Measurements from ENCODE around the gene ITGB4. TPM values are rescaled to one million over a fixed set of nuclear protein-coding genes. Genes with fewer than 3 reads are reported as not detected.

Gene ITGB4
- total RNA-seq, 1 donor from 2014 or later, result not detected

GRCh38 chr17:75783069-75783783, 62.0 kb downstream of the ITGB4 start:
- Histone ChIP-seq H3K27me3 (no peaks in the 10 kb centered on the region), H3K79me2 (ENCODE audit: low read depth) (peaks cover 48% of the 10 kb centered on the region), H3K4me1 (peaks cover 26% of the 10 kb centered on the region), H2AFZ (replicated peaks) (peak overlapping the region; percentile 59), H3K36me3 (peaks cover 4% of the 10 kb centered on the region), H3F3A (ENCODE audit: low read depth) (peaks cover 50% of the 10 kb centered on the region), H3K9me3 (ENCODE audit: low read depth) (no peaks in the 10 kb centered on the region), H3K9ac (no peak overlapping the region), H3K4me2 (no peak overlapping the region), H3K27ac (no peak overlapping the region), H4K20me1 (ENCODE audit: low read depth) (peaks cover 13% of the 10 kb centered on the region), H3K4me3 (no peak overlapping the region)
- H3K27ac Mint-ChIP-seq, result peak overlapping the region; percentile 96
- H3K4me1 Mint-ChIP-seq, result peaks cover 41% of the 10 kb centered on the region
- no peak for DNase-seq (ENCODE audit: low spot score)
- no peak for TF ChIP-seq EZH2 (IDR thresholded peaks at IDR 0.05)
- peak; percentile 64 for TF ChIP-seq CTCF (IDR thresholded peaks at IDR 0.05)
- H3K9me3 Mint-ChIP-seq, result peaks cover 2% of the 10 kb centered on the region
- peaks cover 16% of the 10 kb centered on the region for H3K36me3 Mint-ChIP-seq
- H3K4me3 Mint-ChIP-seq, result peak overlapping the region; percentile 91
- H3K27me3 Mint-ChIP-seq (ENCODE audit: insufficient read depth, low read depth), result peaks cover 10% of the 10 kb centered on the region

DNA sequence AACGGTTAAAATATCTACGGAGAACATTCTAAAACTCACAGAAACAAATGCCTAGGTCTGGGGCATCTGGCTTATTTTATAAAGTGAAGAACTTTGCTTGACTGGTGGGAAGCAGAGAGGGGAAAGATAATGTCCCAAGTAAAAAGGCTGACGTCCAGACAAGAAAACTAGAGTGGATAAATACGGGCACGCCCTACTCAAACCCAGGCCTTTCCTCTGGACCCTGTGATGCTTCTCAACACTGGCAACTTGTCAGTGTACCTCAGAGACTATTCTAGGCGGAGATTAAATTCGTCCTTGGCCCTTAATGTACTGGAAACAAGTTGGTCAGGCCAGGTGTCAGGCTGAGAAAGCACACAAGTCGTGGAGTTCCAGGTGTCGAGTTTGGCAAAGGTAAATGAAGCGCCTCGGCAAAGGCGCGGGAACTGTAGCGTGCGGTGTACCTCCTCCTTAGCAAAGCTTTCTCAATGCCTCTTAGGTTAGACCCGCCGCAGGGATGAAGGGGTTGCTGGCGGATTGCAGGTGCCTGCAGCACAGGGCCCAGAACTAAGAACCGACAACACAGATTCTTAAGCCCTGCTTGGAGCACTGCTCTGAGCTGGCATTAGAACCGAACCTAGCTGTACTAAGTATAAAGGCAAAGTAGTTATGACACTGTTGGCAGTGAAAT, 62.7 kb downstream of the ITGB4 start:
- Histone ChIP-seq H3K36me3 (no peaks in the 10 kb centered on the region), H3K9ac (peak overlapping the region; percentile 38), H3K79me2 (ENCODE audit: low read depth) (peaks cover 48% of the 10 kb centered on the region), H3F3A (ENCODE audit: low read depth) (peaks cover 43% of the 10 kb centered on the region), H4K20me1 (ENCODE audit: low read depth) (peaks cover 6% of the 10 kb centered on the region), H3K9me3 (ENCODE audit: low read depth) (no peaks in the 10 kb centered on the region), H2AFZ (replicated peaks) (peak overlapping the region; percentile 22), H3K27ac (peak overlapping the region; percentile 61), H3K4me2 (peak overlapping the region; percentile 81), H3K4me1 (peaks cover 26% of the 10 kb centered on the region), H3K4me3 (peak overlapping the region; percentile 68), H3K27me3 (no peaks in the 10 kb centered on the region)
- H3K4me3 Mint-ChIP-seq, result peak overlapping the region; percentile 91
- peak; percentile 55 for DNase-seq (ENCODE audit: low spot score)
- peak overlapping the region; percentile 96 for H3K27ac Mint-ChIP-seq
- peaks cover 2% of the 10 kb centered on the region for H3K9me3 Mint-ChIP-seq
- peaks cover 40% of the 10 kb centered on the region for H3K4me1 Mint-ChIP-seq
- peaks cover 12% of the 10 kb centered on the region for H3K36me3 Mint-ChIP-seq
- peaks cover 6% of the 10 kb centered on the region for H3K27me3 Mint-ChIP-seq (ENCODE audit: insufficient read depth, low read depth)
- TF ChIP-seq CTCF (IDR thresholded peaks at IDR 0.05) (no peak), EZH2phosphoT487 (IDR thresholded peaks at IDR 0.05) (no peak), EZH2 (IDR thresholded peaks at IDR 0.05) (no peak)

DNA sequence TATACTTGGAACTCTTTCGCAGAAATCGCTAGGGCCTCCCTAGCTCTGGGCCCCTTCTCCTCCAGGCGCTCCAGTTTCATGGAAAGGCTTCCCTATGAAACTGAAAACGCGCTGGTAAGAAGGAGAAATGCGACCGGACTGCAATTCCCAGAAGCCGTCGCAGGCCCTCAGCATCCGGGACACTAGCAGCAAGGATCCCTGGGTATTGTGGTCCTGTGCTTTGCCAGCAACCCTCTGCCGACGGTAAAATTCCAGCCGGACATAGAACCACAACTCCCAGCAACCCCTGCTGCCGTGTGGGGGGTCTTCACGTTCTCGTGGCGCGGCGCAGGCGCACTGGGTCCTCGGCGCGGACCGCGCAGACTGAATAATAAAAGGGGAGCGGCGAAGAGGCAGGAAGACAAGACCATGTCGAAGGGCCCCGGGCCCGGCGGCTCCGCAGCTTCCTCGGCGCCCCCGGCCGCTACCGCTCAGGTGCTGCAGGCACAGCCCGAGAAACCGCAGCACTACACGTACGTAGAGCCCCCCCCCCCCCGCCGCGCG, 63.3 kb downstream of the ITGB4 start, which contains the start of gene UNK:
TSS of gene UNK (plus strand) at position 334 of the 543 bp plus-strand sequence. CDS start at position 409, 75 bp downstream.
- Histone ChIP-seq H3K9me3 (ENCODE audit: low read depth) (no peaks in the 10 kb centered on the region), H3K36me3 (no peaks in the 10 kb centered on the region), H3K9ac (peak within 1 kb of the TSS; percentile 99), H3K79me2 (ENCODE audit: low read depth) (peaks cover 48% of the 10 kb centered on the region), H2AFZ (replicated peaks) (peak within 1 kb of the TSS; percentile 38), H3K4me2 (peak within 1 kb of the TSS; percentile 93), H4K20me1 (ENCODE audit: low read depth) (peaks cover 1% of the 10 kb centered on the region), H3K27ac (peak within 1 kb of the TSS; percentile 100), H3K4me3 (peak within 1 kb of the TSS; percentile 68), H3F3A (ENCODE audit: low read depth) (peaks cover 38% of the 10 kb centered on the region), H3K4me1 (peaks cover 26% of the 10 kb centered on the region), H3K27me3 (no peaks in the 10 kb centered on the region)
- Mint-ChIP-seq H3K27ac (peak within 1 kb of the TSS; percentile 100), H3K27me3 (ENCODE audit: insufficient read depth, low read depth) (peaks cover 5% of the 10 kb centered on the region), H3K36me3 (peaks cover 12% of the 10 kb centered on the region), H3K4me1 (peaks cover 40% of the 10 kb centered on the region), H3K9me3 (peaks cover 2% of the 10 kb centered on the region), H3K4me3 (peak within 1 kb of the TSS; percentile 91)
- peak; percentile 99 for DNase-seq (ENCODE audit: low spot score)
- no peak for TF ChIP-seq CTCF (IDR thresholded peaks at IDR 0.05)
- no peak for TF ChIP-seq EZH2phosphoT487 (IDR thresholded peaks at IDR 0.05)
- TF ChIP-seq EZH2 (IDR thresholded peaks at IDR 0.05), result no peak

Data from neural progenitor cell (in vitro differentiated cells).